Nephron progenitor cell (in vitro differentiated cells): ENCODE measurements around the gene WASF3.

Source experiments
- DNase-seq: peaks from one replicate; pipeline ENCODE4 v3.0.0; 2021
- H3K27ac Mint-ChIP-seq: 2 replicates; pipeline ENCODE4 v1.8.0; 2021; ENCODE audit warnings: mild to moderate bottlenecking, moderate library complexity, mixed read lengths
- H3K27me3 Mint-ChIP-seq: 2 replicates; pipeline ENCODE4 v1.8.0; 2021; ENCODE audit warnings: mild to moderate bottlenecking, low read depth, mixed read lengths; ENCODE audit not compliant: poor library complexity
- H3K36me3 Mint-ChIP-seq: 2 replicates; pipeline ENCODE4 v1.8.0; 2021; ENCODE audit warnings: low read depth, mixed read lengths
- H3K4me1 Mint-ChIP-seq: 2 replicates; pipeline ENCODE4 v1.8.0; 2021; ENCODE audit warnings: mixed read lengths
- H3K4me3 Mint-ChIP-seq: 2 replicates; pipeline ENCODE4 v1.8.0; 2021; ENCODE audit warnings: mild to moderate bottlenecking, moderate library complexity, mixed read lengths
- H3K9me3 Mint-ChIP-seq: 2 replicates; pipeline ENCODE4 v1.8.0; 2021; ENCODE audit warnings: mild to moderate bottlenecking, moderate library complexity, mixed read lengths
- CTCF ChIP-seq: fragments of 200-600 bp; sonication (generic); IDR thresholded peaks from 2 replicates; pipeline ENCODE4 v1.5.0; 2021; ENCODE audit warnings: antibody characterized with exemption

The WASF3 gene

GRCh38 chr13:26528527-26528926, 29.0 kb upstream of the WASF3 start:
- H3K4me1 Mint-ChIP-seq, result no peaks in the 10 kb centered on the region
- no peak for TF ChIP-seq CTCF
- no peaks in the 10 kb centered on the region for H3K9me3 Mint-ChIP-seq
- DNase-seq, result no peak
- H3K27me3 Mint-ChIP-seq, result peaks cover 15% of the 10 kb centered on the region
- no peaks in the 10 kb centered on the region for H3K36me3 Mint-ChIP-seq
- H3K4me3 Mint-ChIP-seq, result no peak overlapping the region
- H3K27ac Mint-ChIP-seq, result no peak overlapping the region

- H3K36me3 Mint-ChIP-seq, result no peaks in the 10 kb centered on the region
- peak; percentile 84 for DNase-seq
- no peak overlapping the region for H3K27ac Mint-ChIP-seq
- peaks cover 18% of the 10 kb centered on the region for H3K27me3 Mint-ChIP-seq
- no peaks in the 10 kb centered on the region for H3K4me1 Mint-ChIP-seq
- H3K4me3 Mint-ChIP-seq, result no peak overlapping the region
- H3K9me3 Mint-ChIP-seq, result no peaks in the 10 kb centered on the region
- TF ChIP-seq CTCF, result no peak
Measured at GRCh38 chr13:26529441-26529840, 28.0 kb upstream of the WASF3 start.

- Mint-ChIP-seq H3K4me1 (no peaks in the 10 kb centered on the region), H3K36me3 (no peaks in the 10 kb centered on the region), H3K4me3 (no peak overlapping the region), H3K9me3 (no peaks in the 10 kb centered on the region), H3K27ac (no peak overlapping the region), H3K27me3 (peaks cover 28% of the 10 kb centered on the region)
- TF ChIP-seq CTCF, result no peak
- no peak for DNase-seq
Measured at GRCh38 chr13:26531742-26532141, 25.7 kb upstream of the WASF3 start.

- H3K27me3 Mint-ChIP-seq, result peaks cover 32% of the 10 kb centered on the region
- H3K9me3 Mint-ChIP-seq, result no peaks in the 10 kb centered on the region
- no peak overlapping the region for H3K4me3 Mint-ChIP-seq
- no peak overlapping the region for H3K27ac Mint-ChIP-seq
- no peak for TF ChIP-seq CTCF
- no peak for DNase-seq
- H3K4me1 Mint-ChIP-seq, result no peaks in the 10 kb centered on the region
- H3K36me3 Mint-ChIP-seq, result no peaks in the 10 kb centered on the region
Measured at GRCh38 chr13:26534036-26534726, 23.3 kb upstream of the WASF3 start.

GRCh38 chr13:26538363-26539317, 18.8 kb upstream of the WASF3 start:
- no peak for DNase-seq
- Mint-ChIP-seq H3K9me3 (no peaks in the 10 kb centered on the region), H3K4me1 (no peaks in the 10 kb centered on the region), H3K27ac (no peak overlapping the region), H3K4me3 (no peak overlapping the region), H3K36me3 (no peaks in the 10 kb centered on the region), H3K27me3 (peaks cover 30% of the 10 kb centered on the region)
- TF ChIP-seq CTCF, result no peak
